Activated naive CD4-positive, alpha-beta T cell treated with anti-CD3 and anti-CD28 coated beads, Interleukin-2, amount 50 U/mL, for 16 hours (primary cell): Measurements from ENCODE around the gene KCNE4.

Experiments used
- DNase-seq: peaks from one replicate; pipeline ENCODE4 v3.0.0-alpha.2; 2020

KCNE4 gene

DNA sequence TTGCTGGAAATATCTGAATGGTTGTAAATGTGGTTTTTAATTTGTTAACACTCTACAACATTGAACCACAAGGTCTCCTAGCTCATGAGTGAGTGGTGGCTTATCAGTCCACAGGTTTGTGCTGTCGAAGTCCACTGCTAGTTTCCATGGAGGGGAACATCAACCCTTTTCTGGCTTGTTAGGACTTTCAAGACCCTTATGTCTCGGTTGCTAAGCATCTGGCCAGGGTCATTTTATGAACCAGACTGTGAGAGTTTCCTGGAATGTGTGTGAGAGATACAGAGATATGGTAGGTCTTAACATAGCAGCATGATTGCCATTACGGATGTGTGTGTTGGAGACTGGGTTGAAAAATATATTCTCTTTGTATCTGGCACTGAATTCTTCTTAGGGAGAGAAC lies 36.9 kb downstream of the KCNE4 start:
- no peak for DNase-seq

DNA sequence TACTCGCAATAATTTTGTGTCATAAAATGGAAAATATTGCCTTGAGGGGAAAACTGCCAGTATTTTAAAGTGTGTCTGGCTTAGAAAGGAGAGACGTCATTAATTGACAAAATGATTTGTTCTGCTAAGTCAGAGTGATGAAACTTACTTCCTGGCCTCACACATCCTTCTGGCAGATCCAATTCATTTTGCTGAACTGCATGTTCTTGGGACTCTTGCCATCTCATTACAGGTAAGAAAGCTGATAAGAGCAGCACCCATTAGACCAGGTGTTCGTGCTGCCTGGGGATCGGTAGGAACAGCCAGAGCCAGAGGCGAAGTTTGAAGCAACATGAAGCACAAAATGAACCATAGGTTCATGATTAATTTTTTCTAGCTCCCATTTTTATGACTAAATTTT lies 38.0 kb downstream of the KCNE4 start:
- DNase-seq: no peak

DNA sequence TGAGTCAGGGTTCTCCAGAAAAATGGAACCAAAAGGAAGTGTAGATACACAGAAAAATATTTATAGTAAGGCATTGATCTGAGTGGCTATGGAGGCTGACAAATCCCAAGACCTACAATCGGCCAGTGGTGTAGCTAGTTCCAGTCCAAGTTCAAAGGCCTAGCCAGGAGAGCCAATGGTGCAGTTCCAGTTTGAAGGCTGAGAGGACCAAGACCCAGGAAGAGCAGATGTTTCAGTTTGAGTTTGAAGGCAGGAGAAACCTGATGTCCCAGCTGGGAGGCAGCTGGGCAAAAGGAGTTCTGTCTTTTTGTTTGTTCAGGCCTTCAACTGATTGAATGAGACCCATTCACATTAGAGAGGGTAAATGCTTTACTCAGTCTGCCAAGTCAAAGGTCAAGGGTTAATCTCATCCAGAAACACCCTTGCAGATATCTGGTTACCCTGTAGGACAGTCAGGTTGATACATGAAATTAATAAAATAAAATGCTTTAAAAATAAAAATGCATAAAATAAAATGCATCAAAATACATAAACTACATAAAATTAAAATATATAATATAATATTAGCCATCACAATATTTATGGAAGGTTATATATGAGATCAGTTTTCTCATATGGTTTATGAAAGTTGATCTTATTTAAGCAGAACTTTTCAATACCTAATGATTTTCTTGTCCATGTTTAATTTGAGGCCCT lies 38.7 kb downstream of the KCNE4 start:
- DNase-seq: no peak

DNA sequence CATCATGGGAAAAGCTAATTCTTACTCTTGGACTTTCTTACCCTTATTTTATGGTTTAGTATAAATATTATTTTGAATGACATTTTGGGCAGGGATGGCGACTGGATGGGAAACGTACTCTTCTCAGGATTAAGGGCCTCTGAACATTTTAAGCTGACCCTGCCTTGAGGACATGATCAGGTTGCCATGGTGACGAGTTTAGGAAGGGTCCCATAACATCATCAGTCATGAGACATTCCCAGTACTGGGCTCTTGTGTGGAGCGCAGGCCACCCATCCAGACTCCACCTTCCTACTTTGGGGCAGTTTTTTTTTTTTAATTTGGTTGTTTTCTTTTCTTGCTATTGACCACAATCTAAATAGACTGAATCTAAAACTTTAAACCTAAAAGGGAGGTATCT lies 40.7 kb downstream of the KCNE4 start:
- no peak for DNase-seq

DNA sequence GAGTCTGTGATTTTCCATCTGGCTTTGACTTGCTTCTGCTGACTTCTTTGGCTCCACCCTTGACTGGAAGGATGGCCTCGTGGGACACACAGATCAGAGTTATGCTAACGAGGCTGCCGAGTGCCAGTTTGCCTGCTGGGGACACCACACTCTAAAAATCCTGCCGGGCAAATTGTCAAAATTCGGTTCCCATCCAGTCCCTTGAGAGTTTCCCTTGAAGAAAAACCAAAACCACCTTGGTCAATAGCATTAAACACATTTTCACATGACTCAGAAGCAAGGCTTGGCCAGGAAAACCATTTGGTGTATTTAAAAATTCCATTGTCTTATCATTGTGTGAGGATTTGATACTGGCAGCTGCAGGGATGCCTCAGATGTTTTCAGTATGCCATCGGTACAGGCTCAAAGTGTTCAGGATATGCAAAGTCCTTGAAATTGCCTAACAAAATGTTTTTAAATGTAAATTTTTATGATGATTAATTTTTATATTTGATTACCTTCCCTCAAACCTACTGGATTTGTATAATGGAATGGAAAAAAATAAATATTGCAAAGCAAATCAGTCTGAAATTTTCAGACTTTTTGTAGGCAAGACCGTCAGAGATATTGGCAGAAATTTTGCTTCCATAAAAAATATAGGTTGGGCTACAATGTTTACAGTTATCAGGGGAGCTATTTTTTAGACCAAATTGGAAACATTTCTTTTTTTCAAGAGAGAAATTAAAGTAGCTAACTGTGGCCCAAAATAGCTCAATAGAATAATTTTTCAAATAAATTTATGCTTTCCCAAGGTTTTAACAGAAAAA lies 41.6 kb downstream of the KCNE4 start:
- no peak for DNase-seq

DNA sequence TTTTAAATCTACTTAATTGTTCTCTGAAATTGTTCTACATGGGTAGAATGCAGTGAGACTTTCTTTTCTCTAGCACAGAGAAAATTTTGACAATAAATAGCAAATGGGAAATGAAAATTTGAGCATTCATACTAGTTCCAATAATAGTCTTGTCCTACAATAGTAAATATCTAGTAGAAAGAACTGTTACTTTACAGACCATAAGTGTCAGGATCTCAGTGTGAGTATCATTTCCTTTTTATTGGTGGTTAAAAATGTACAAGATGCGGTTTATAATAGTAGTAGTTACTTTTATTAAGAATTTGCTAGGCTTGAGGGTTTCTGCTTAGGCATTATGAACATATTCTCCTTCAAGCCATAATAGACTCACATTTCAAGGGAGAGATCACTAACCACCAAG lies 43.2 kb downstream of the KCNE4 start:
- DNase-seq: no peak

DNA sequence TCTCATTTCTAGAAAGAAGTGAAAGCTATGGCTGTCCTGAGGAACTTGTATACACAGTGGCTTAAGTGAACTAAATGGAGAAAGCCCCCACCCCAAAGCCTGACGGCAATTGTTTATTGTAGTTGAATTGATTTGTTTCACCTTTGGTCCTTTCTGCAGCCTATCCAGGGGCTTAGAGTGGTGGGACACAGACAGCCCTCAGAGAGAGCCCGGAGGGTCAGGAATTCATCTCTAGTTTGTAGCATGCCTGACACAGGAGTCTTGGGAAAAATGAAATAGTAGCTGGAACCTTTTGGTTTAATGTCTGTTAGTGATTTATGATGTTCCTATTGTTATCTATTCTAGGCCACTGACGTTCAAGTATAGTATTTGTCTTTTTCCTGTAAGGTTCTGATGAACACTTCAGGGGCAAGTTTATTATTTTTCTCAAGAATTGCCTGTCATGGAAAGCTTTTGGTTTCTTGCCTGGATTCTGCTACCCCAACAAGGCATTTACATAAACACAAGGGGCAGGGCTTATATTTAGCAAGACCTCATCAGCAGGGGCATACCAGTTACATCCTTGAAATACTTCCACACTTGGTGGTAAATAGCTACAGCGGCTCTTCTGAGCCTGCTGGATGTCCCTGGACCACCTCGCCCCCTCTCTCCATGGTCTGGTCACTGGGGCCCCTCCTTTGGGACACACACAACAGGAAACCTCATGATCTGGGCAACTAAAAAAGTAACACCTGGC lies 44.4 kb downstream of the KCNE4 start:
- no peak for DNase-seq

DNA sequence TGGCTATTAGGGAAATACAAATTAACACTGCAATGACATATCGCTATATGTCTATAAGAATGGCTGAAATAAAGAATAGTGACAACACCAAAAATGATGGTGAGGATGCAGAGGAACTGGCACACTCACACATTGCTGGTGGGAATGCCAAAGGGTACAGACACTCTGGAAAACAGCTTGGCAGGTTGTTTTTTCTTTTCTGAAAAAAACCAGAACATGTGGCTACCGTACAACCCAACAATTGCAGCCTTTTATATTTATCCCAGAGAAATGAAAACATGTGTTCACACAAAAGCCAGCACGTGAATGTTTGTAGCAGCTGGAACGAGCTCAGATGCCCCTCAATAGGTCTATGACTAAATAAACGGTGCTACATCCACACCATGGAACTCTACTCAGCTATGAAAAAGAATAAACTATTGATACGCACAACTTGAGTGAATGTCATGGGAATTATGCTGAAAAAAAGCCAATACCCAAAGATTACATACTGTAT lies 45.9 kb downstream of the KCNE4 start:
- DNase-seq: no peak

DNA sequence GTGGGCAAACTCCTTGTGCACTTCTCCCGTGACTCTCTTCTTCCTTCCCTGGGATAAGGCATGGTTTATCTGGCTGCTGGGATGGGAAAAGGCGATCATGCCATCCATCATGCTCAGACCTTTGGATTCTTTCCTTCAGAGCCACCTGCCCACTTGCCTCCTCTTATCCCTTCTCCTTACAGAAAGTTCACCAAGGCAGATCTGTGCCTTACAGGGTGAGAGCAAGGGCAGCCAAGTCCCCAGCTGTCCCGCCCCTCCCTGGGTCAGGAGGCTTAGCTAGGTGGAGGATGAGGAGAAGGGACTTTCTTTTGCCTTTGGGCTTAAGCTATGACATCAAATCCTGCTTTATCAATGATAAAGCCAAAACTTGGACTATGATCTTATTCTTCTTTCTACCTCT lies 47.6 kb downstream of the KCNE4 start:
- DNase-seq: no peak

DNA sequence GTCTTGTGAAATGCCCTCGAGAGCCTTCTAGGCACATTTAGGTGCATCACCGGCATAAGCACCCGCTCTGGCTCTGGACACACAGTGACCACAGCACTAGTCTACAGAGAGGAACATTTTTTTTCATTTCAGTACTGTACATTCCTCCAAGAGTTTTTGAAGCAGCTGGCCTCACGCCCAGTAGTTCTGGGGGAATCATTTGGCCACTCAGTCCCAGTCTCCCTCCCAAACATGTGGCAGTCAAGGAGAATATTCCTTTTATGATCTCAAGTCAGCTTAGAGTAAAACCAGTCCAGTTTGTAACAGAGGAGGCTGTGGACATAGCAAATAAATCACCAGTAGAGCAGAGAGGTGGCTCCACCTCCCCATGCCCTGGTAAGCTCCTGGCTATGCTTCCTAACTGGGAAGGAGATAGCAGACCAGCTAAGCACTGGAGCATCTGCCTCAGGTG lies 48.1 kb downstream of the KCNE4 start:
- no peak for DNase-seq

DNA sequence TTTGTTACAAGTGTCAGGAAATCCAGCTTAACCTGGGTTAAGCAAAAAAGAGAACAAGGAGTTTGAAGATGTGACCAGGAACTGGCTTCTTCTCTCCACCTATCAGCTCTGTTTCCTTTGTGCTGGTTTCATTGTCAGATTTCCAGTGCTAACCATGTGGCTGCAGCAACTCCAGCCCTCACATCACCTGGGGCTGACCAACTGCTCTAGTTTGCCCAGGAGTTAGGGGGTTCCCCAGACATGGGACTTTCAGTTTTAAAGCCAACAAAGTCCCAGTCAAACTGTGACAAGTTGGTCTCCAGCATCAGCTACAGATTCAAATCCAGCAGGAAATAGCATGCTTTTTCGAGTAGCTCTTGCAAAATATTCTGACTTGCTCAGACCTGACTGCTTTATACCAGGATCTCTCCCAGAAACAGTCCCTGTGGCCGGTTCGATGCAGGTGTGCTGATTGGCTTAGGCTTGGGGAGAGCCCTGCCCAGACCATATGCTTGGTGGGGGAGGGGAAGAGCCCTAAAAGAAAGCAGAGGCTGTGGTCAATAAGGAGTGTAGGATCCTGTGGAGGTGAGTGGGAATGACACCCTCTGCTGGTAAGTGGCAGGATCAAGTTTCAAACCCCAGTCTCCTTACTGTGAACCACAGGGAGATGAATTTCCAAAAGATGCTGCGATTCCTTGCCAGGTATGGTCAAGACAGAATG lies 49.5 kb downstream of the KCNE4 start:
- DNase-seq: no peak

DNA sequence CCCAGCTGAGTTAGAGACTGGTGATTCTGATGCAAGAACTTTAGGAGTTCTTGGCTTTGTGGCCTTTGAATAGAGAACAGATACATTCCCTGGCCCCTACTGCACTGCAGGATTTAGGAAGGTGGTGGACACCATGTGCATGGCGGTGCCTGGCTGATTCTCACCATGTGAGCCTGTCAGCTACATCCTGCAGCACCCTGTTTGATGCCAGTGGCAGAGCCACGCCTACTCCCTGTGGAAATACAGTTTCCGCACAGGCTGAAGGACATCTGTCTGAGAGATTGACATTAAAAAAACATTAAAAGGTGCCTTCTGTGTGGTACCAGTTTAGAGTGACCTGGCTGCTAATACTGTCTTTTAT lies 50.0 kb downstream of the KCNE4 start:
- DNase-seq: no peak

DNA sequence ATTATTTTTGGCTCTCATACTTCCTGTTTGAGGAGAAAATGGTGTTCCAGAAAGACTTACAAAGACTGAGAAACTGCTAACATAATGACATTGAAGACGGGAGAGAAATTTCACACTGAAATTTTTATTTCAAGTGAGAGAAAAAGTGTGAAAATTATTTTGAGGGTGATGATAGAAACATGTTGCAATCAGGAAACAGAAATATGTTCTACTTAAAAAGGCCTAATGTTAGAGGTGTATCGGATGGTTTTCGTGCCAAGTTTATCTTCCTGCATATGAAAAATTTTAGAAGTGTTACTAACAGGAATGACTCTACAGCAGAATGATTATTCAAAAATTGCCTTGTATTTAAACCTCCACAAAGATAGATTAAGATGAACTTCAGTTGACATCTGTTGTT lies 50.5 kb downstream of the KCNE4 start:
- DNase-seq: no peak

DNA sequence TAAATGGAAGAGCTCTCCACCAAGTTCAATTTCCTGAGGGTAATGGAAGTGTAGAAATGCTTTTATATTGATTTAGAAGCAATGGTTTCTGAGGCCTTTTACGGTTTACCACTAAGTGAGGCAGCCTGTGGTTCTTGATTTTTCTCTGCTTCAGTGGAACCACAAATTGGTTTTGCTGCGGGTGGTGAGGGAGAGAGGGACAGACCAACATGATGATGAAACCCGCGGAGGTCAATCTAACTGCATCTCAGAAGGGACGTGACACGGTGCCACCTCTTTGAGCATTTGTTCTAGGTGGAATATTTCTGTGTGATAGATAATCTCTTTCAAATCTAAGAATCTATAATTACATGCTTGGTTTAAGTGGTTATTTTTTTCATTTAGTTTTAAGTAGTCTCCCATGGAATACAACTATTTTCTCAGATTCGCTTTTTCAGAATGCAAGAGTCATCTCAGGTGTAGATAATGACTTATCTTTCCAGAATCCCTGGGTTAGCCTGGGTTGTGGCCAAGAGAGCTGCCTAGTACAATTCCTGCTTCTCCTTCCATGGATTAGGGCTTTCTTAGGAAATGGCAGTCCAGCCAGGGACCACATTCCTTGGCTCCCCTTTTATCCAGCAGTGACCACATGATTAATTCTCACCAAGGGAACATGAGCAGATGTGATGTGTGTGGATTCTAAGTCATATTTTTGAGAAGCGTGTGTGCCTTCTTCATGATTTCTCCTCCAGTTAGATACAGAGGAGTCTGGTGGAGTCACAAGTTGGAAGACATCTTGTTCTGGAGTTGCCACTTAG lies 52.5 kb downstream of the KCNE4 start:
- no peak for DNase-seq
